HCT116 (cell line): ENCODE results near the gene GRHL3.

ENCODE experiments used
- EZH2 ChIP-seq: fragments of 200-600 bp; sonication (generic); IDR thresholded peaks from 2 replicates; pipeline ENCODE4 v1.6.1; 2017; ENCODE audit warnings: antibody characterized with exemption, mixed run types
- EZH2phosphoT487 ChIP-seq: fragments of 200-600 bp; IDR thresholded peaks from 2 replicates; pipeline ENCODE4 v1.6.1; 2018; ENCODE audit warnings: antibody characterized with exemption, borderline replicate concordance
- POLR2A ChIP-seq: IDR thresholded peaks from 2 replicates; pipeline ENCODE4 v1.7.0; 2011; ENCODE audit warnings: borderline replicate concordance; ENCODE audit not compliant: insufficient read depth, insufficient read length; ENCODE audit errors: extremely low read depth
- POLR2AphosphoS5 ChIP-seq: IDR thresholded peaks from 2 replicates; pipeline ENCODE4 v1.6.1; 2011; ENCODE audit warnings: mild to moderate bottlenecking, low read depth, low read length, moderate library complexity
- TCF7L2 ChIP-seq: IDR thresholded peaks from 2 replicates; pipeline ENCODE4 v1.7.0; 2011; ENCODE audit warnings: borderline replicate concordance, inconsistent platforms; ENCODE audit not compliant: insufficient read depth, insufficient read length; ENCODE audit errors: extremely low read depth
- YY1 ChIP-seq: IDR thresholded peaks from 2 replicates; pipeline ENCODE4 v1.6.1; 2011; ENCODE audit warnings: low read length, low read depth, moderate library complexity, mild to moderate bottlenecking; ENCODE audit not compliant: insufficient replicate concordance; ENCODE audit errors: extremely low read depth
- ZFX ChIP-seq: fragments of 450-650 bp; IDR thresholded peaks from 2 replicates; pipeline ENCODE4 v1.6.1; 2017
- TF ChIP-seq, protein P1 (sequence below), 3 experiments: fragments of 200-600 bp in 1 of 3; sonication (generic) in 1 of 3; IDR thresholded peaks in 2 of 3; conservative IDR thresholded peaks in 1 of 3; 2 replicates each; pipeline ENCODE4 v1.5.1; 2012 to 2017; ENCODE audit warnings: low read depth in 2 of 3, low read length in 2 of 3, antibody characterized with exemption in 1 of 3, borderline replicate concordance in 1 of 3, control low read depth in 1 of 3, mild to moderate bottlenecking in 1 of 3, mixed read lengths in 1 of 3, mixed run types in 1 of 3, moderate library complexity in 1 of 3; ENCODE audit not compliant: insufficient read depth in 1 of 3
- TF ChIP-seq, protein P2 (sequence below): IDR thresholded peaks from 2 replicates; pipeline ENCODE4 v1.6.1; 2012; ENCODE audit warnings: low read depth

DNA sequence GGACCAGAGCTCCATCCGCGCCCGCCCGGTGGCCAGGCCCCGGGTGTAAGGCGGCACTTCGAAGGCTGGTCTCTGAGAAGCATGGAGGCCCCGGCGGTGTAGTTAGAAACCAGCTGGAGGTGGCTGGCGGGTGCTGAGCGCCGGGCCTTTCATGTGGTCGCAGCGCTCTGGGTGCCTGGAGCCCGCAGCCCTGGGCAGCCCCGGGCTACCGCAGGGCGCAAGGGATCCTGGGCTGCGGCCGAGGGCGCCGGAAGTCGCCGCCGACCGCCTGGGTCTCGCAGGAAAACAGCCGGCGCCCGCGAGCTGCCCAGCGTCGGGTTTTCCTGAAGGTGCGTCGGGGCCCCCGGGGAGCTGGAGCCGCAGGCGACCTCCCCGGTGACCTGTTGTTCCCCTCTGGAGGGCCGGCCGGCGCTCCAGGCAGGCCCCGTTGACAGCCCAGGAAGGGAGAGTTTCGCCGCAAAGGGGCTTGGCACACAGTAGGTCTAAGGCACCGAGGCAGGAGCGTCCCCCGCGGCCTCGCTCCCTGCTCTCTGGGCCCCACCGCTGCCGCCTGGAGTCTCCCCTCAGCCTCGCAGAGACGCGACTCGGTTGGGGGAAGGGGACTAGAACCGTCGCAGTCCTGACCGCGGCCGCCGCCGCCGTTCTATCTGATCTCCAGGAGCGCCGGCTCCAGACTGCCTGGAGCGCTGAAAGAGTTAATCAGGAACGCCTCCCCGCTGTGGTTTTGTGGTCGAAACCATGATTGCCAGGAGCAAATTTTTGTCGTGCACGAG lies 2.7 kb downstream of the GRHL3 start:
- TF ChIP-seq, protein P1, sequence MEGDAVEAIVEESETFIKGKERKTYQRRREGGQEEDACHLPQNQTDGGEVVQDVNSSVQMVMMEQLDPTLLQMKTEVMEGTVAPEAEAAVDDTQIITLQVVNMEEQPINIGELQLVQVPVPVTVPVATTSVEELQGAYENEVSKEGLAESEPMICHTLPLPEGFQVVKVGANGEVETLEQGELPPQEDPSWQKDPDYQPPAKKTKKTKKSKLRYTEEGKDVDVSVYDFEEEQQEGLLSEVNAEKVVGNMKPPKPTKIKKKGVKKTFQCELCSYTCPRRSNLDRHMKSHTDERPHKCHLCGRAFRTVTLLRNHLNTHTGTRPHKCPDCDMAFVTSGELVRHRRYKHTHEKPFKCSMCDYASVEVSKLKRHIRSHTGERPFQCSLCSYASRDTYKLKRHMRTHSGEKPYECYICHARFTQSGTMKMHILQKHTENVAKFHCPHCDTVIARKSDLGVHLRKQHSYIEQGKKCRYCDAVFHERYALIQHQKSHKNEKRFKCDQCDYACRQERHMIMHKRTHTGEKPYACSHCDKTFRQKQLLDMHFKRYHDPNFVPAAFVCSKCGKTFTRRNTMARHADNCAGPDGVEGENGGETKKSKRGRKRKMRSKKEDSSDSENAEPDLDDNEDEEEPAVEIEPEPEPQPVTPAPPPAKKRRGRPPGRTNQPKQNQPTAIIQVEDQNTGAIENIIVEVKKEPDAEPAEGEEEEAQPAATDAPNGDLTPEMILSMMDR (IDR thresholded peaks at IDR 0.05 in 2 of 3, conservative IDR thresholded peaks at IDR 0.05 in 1 of 3; ENCODE audit: borderline replicate concordance in 1 of 3, insufficient read depth in 1 of 3, low read depth in 2 of 3, low read length in 2 of 3), result no peak
- no peak for TF ChIP-seq POLR2A
- peak; percentile 9 for TF ChIP-seq YY1
- peak; percentile 33 for TF ChIP-seq POLR2AphosphoS5
- TF ChIP-seq, protein P2, sequence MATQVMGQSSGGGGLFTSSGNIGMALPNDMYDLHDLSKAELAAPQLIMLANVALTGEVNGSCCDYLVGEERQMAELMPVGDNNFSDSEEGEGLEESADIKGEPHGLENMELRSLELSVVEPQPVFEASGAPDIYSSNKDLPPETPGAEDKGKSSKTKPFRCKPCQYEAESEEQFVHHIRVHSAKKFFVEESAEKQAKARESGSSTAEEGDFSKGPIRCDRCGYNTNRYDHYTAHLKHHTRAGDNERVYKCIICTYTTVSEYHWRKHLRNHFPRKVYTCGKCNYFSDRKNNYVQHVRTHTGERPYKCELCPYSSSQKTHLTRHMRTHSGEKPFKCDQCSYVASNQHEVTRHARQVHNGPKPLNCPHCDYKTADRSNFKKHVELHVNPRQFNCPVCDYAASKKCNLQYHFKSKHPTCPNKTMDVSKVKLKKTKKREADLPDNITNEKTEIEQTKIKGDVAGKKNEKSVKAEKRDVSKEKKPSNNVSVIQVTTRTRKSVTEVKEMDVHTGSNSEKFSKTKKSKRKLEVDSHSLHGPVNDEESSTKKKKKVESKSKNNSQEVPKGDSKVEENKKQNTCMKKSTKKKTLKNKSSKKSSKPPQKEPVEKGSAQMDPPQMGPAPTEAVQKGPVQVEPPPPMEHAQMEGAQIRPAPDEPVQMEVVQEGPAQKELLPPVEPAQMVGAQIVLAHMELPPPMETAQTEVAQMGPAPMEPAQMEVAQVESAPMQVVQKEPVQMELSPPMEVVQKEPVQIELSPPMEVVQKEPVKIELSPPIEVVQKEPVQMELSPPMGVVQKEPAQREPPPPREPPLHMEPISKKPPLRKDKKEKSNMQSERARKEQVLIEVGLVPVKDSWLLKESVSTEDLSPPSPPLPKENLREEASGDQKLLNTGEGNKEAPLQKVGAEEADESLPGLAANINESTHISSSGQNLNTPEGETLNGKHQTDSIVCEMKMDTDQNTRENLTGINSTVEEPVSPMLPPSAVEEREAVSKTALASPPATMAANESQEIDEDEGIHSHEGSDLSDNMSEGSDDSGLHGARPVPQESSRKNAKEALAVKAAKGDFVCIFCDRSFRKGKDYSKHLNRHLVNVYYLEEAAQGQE, result no peak
- no peak for TF ChIP-seq EZH2phosphoT487
- peak; percentile 74 for TF ChIP-seq ZFX
- TF ChIP-seq TCF7L2, result peak; percentile 100
- no peak for TF ChIP-seq EZH2
